GM12878 (cell line): Measurements from ENCODE around the gene TRPV5. TPM values are rescaled to one million over a fixed set of nuclear protein-coding genes. Genes with fewer than 3 reads are reported as not detected.

Experiments used
- ATAC-seq: fragments of 200-7000 bp; cut with Tn5 transposase; 3 replicates; pipeline ENCODE4 v1.9.1; 2020; ENCODE audit warnings: mild to moderate bottlenecking, moderate library complexity
- BruUV-seq: library from RNA; stranded (reverse); fragments of 400-500 nt; replicated peaks from 2 replicates; lab custom pipeline; 2021; lab: Mats Ljungman, UMichigan
- CTCF ChIA-PET: fragments of 300-600 bp; sonication (Branson Sonifier 250); formaldehyde crosslinking; extraction: SDS; loops from one replicate; lab custom pipeline; 2021; ENCODE audit warnings: inconsistent platforms; lab: Yijun Ruan, JAX
- POLR2A ChIA-PET: fragments of 350-600 bp; formaldehyde crosslinking; extraction: SDS; loops from one replicate; lab custom pipeline; 2021; ENCODE audit warnings: inconsistent platforms; lab: Charles Lee
- RAD21 ChIA-PET: fragments of 300-600 bp; sonication (Branson Sonifier 250); formaldehyde crosslinking; loops from one replicate; lab custom pipeline; 2023; ENCODE audit warnings: antibody characterized with exemption; ENCODE audit not compliant: unreplicated experiment; lab: Charles Lee
- SMC1A ChIA-PET: fragments of 300-600 bp; sonication (Branson Sonifier 250); formaldehyde crosslinking; loops from one replicate; lab custom pipeline; 2023; ENCODE audit not compliant: unreplicated experiment, uncharacterized antibody; lab: Charles Lee
- DNase-seq: peaks from one replicate; pipeline ENCODE4 v3.0.0-alpha.2; 2011; ENCODE audit warnings: low read depth, low spot score
- FAIRE-seq: peaks from 3 replicates; lab custom pipeline; 2011; peaks lifted over from hg19 to GRCh38; lab: Jason Lieb, UNC
- H2AFZ ChIP-seq: 2 replicates; pipeline ENCODE4 v1.6.0; 2011; ENCODE audit warnings: low read depth, low read length, control low read depth; ENCODE audit not compliant: control insufficient read depth
- H3K27ac ChIP-seq: 2 replicates; pipeline ENCODE4 v1.5.1; 2011; ENCODE audit warnings: control low read depth; ENCODE audit not compliant: control insufficient read depth, insufficient read depth
- H3K27me3 ChIP-seq, 2 experiments: replicated peaks in 1 of 2; 2 replicates each; pipeline versions ENCODE4 v1.6.0 to v1.6.1; 2011; ENCODE audit warnings: low read length in 1 of 2; ENCODE audit not compliant: control insufficient read depth in 2 of 2, insufficient read depth in 2 of 2
- H3K36me3 ChIP-seq, 2 experiments: 2 replicates each; pipeline ENCODE4 v1.5.1; 2011; ENCODE audit warnings: low read length in 1 of 2; ENCODE audit not compliant: control insufficient read depth in 2 of 2, insufficient read depth in 2 of 2
- H3K4me1 ChIP-seq: 2 replicates; pipeline ENCODE4 v1.6.1; 2011; ENCODE audit warnings: mild to moderate bottlenecking, low read length, moderate library complexity, mixed read lengths; ENCODE audit not compliant: control insufficient read depth, insufficient read depth
- H3K4me2 ChIP-seq: 2 replicates; pipeline ENCODE4 v1.6.0; 2011; ENCODE audit warnings: control low read depth; ENCODE audit not compliant: control insufficient read depth, insufficient read depth
- H3K4me3 ChIP-seq: fragments of 200-600 bp; sonication (generic); 2 replicates; pipeline ENCODE4 v1.5.1; 2016
- H3K79me2 ChIP-seq: 2 replicates; pipeline ENCODE4 v1.6.0; 2011; ENCODE audit warnings: low read length; ENCODE audit not compliant: control insufficient read depth, insufficient read depth
- H3K9ac ChIP-seq: 2 replicates; pipeline ENCODE4 v1.8.0; 2011; ENCODE audit warnings: low read length, control low read depth, mixed read lengths; ENCODE audit not compliant: control insufficient read depth, insufficient read depth
- H3K9me3 ChIP-seq: replicated peaks from 3 replicates; pipeline ENCODE4 v1.5.1; 2011; ENCODE audit warnings: mild to moderate bottlenecking, low read length; ENCODE audit not compliant: control insufficient read depth, insufficient read depth
- H4K20me1 ChIP-seq: 2 replicates; pipeline ENCODE4 v1.6.0; 2011; ENCODE audit not compliant: control insufficient read depth, insufficient read depth
- DPF2 ChIP-seq: fragments of 450-650 bp; IDR thresholded peaks from 2 replicates; pipeline ENCODE4 v1.6.1; 2017; ENCODE audit warnings: mild to moderate bottlenecking
- EZH2 ChIP-seq: IDR thresholded peaks from 2 replicates; pipeline ENCODE4 v1.6.1; 2012; ENCODE audit warnings: low read depth, mild to moderate bottlenecking, control low read depth, inconsistent platforms, low read length, borderline replicate concordance; ENCODE audit not compliant: control insufficient read depth
- GABPA ChIP-seq: IDR thresholded peaks from 2 replicates; pipeline ENCODE4 v1.6.1; 2014; ENCODE audit warnings: antibody characterized with exemption, low read depth, mild to moderate bottlenecking, inconsistent platforms
- RCOR1 ChIP-seq: conservative IDR thresholded peaks from 2 replicates; pipeline ENCODE4 v1.6.1; 2012; ENCODE audit warnings: low read depth, low read length, improper control_type of control experiment
- RUNX3 ChIP-seq: IDR thresholded peaks from 2 replicates; pipeline ENCODE4 v1.6.1; 2012; ENCODE audit warnings: low read length, inconsistent platforms
- SMC3 ChIP-seq: IDR thresholded peaks from 2 replicates; pipeline ENCODE4 v1.6.1; 2011; ENCODE audit warnings: low read length, improper control_type of control experiment, borderline replicate concordance
- WGBS: methylation state at CpG from one replicate; pipeline ENCODE4 v1.1.6; 2016; ENCODE audit warnings: low lambda C conversion rate; ENCODE audit not compliant: insufficient replicate concordance, insufficient coverage; ENCODE audit errors: missing lambda C conversion rate; 5-methylcytosine and 5-hydroxymethylcytosine counted together
- in situ Hi-C: fragments of 300-500 bp; cut with MboI; formaldehyde crosslinking; loops from 9 replicates; pipeline ENCODE4 v1.14.3; 2018; ENCODE audit warnings: mixed read lengths
- intact Hi-C: fragments of 100-400 bp; cut with micrococcal nuclease; formaldehyde crosslinking; loops from one replicate; pipeline ENCODE4 v1.14.2; 2022; ENCODE audit not compliant: unreplicated experiment
- polyA plus RNA-seq, 11 experiments: library from polyadenylated mRNA; depleted of rRNA in 4 of 11; unstranded in 6 of 11; stranded (reverse) in 5 of 11; fragments of >200 nt; fragmentation: Nextera tagmentation in 4 of 11; fragmentation: Illumina TruSeq in 1 of 11; extraction: Ambion mirVana in 4 of 11; extraction: Trizol in 1 of 11; gene quantifications; 1 replicate in 1 of 11; 2 replicates in 10 of 11; pipeline versions ENCODE4 v1.2.1 to v1.2.3, GENCODE V29; 2011 to 2016; ENCODE audit warnings: inconsistent platforms in 2 of 11, missing spikeins in 2 of 11, low read depth in 1 of 11
- total RNA-seq, 4 experiments: library from RNA; depleted of rRNA in 3 of 4; stranded (reverse); fragments of >200 nt in 3 of 4; fragmentation: Illumina TruSeq in 1 of 4; extraction: Trizol in 1 of 4; gene quantifications; 2 replicates each; pipeline versions ENCODE4 v1.2.1 to v1.2.3, GENCODE V29; 2013 to 2021
- TF ChIP-seq, protein P1 (sequence below): IDR thresholded peaks from 2 replicates; pipeline ENCODE4 v1.6.1; 2012; ENCODE audit warnings: mild to moderate bottlenecking, low read depth, low read length

TRPV5 gene
- total and polyA plus RNA-seq, 10 of the 15 experiments (the other 5 are each of a cell fraction or from before 2014, with no cell fraction given): not detected

DNA sequence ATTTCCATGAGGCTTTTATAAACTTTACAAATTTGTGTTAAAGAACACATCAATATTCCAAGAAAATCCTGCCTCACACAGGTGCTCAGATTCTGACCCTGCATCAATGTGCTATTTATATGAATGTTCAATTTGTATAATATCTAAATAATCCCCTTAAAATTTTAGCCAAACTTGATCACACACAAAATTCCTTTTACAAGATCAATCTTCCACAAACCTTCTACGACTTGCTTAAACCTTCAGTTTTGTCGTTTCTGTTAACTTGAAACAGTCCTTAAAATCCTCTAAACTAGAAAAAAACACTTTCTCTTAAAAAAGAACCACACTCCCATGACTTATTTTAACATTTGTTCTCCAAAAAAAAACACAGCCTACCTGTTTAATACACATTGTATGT lies 27.8 kb downstream of the TRPV5 start:
- Histone ChIP-seq H3K4me1 (no peaks in the 10 kb centered on the region), H2AFZ (no peak overlapping the region), H3K36me3 (no peaks in the 10 kb centered on the region), H3K4me3 (no peak overlapping the region), H3K27me3 (no peaks in the 10 kb centered on the region), H3K79me2 (no peaks in the 10 kb centered on the region), H4K20me1 (no peaks in the 10 kb centered on the region), H3K9me3 (no peaks in the 10 kb centered on the region), H3K9ac (no peak overlapping the region), H3K27ac (no peak overlapping the region), H3K4me2 (no peak overlapping the region)
- CTCF ChIA-PET: no interaction called here
- ATAC-seq: no peak
- in situ Hi-C loops (no loop called here), intact Hi-C loops (no loop called here)
- no TSS peak for BruUV-seq
- SMC1A ChIA-PET: no interaction called here
- POLR2A ChIA-PET: no interaction called here
- TF ChIP-seq GABPA (no peak), DPF2 (no peak), SMC3 (no peak), EZH2 (no peak), RCOR1 (no peak), RUNX3 (no peak)
- TF ChIP-seq, protein P1, sequence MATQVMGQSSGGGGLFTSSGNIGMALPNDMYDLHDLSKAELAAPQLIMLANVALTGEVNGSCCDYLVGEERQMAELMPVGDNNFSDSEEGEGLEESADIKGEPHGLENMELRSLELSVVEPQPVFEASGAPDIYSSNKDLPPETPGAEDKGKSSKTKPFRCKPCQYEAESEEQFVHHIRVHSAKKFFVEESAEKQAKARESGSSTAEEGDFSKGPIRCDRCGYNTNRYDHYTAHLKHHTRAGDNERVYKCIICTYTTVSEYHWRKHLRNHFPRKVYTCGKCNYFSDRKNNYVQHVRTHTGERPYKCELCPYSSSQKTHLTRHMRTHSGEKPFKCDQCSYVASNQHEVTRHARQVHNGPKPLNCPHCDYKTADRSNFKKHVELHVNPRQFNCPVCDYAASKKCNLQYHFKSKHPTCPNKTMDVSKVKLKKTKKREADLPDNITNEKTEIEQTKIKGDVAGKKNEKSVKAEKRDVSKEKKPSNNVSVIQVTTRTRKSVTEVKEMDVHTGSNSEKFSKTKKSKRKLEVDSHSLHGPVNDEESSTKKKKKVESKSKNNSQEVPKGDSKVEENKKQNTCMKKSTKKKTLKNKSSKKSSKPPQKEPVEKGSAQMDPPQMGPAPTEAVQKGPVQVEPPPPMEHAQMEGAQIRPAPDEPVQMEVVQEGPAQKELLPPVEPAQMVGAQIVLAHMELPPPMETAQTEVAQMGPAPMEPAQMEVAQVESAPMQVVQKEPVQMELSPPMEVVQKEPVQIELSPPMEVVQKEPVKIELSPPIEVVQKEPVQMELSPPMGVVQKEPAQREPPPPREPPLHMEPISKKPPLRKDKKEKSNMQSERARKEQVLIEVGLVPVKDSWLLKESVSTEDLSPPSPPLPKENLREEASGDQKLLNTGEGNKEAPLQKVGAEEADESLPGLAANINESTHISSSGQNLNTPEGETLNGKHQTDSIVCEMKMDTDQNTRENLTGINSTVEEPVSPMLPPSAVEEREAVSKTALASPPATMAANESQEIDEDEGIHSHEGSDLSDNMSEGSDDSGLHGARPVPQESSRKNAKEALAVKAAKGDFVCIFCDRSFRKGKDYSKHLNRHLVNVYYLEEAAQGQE: no peak
- DNase-seq: no peak
- WGBS: 23% methylated on average over 2 of the region's 2 CpGs
- RAD21 ChIA-PET: no interaction called here
- peak; percentile 7 for FAIRE-seq
